Breast epithelium (tissue), 3 donors: ENCODE data around the gene F2RL1.

ENCODE experiments used
- CTCF ChIP-seq, 3 donors: fragments of 450-650 bp; IDR thresholded peaks; one replicate each; pipeline ENCODE4 v1.5.1; 2016 to 2017; ENCODE audit warnings: antibody characterized with exemption in 3 of 3, mild to moderate bottlenecking in 3 of 3, moderate library complexity in 3 of 3
- POLR2A ChIP-seq: fragments of 450-650 bp; IDR thresholded peaks from one replicate; pipeline ENCODE4 v1.6.1; 2016; ENCODE audit warnings: antibody characterized with exemption, mild to moderate bottlenecking, moderate library complexity

DNA sequence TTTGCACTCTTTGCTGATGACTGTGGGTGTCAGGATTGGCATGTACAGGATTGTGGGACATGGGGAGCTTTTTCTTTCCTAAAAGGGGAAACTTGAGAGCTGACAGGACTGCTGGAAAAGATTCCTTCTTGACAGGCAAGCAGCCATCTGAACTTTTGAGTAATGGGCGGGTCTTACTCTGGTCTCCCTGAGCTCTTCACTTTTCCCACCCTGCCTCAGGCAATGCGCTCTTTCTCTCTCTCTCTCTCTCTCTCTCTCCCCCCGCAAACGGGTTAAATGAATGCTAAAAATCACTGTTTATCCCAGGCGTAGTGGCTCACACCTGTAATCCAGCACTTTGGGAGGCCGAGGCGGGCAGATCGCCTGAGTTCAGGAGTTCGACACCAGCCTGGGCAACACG lies 37.1 kb upstream of the F2RL1 start:
- TF ChIP-seq POLR2A (no peak), CTCF (IDR thresholded peaks at IDR 0.05) (no peak)
